ENCODE measurements around the gene TDO2. TPM values are rescaled to one million over a fixed set of nuclear protein-coding genes. Genes with fewer than 3 reads are reported as not detected.

TDO2 gene
- total and polyA plus RNA-seq, 2 experiments from 2014 or later: 0.57 to 2.5 TPM

GRCh38 chr4:155961575-155961974 lies 58.1 kb downstream of the TDO2 start:
- Histone ChIP-seq H3K27ac (no peak overlapping the region), H3K27me3 (no peaks in the 10 kb centered on the region), H3K4me3 (no peak overlapping the region), H3K9me3 (ENCODE audit: low read depth) (no peaks in the 10 kb centered on the region), H3K4me1 (ENCODE audit: low read depth) (no peaks in the 10 kb centered on the region), H3K36me3 (no peaks in the 10 kb centered on the region)
- TF ChIP-seq, protein P1, sequence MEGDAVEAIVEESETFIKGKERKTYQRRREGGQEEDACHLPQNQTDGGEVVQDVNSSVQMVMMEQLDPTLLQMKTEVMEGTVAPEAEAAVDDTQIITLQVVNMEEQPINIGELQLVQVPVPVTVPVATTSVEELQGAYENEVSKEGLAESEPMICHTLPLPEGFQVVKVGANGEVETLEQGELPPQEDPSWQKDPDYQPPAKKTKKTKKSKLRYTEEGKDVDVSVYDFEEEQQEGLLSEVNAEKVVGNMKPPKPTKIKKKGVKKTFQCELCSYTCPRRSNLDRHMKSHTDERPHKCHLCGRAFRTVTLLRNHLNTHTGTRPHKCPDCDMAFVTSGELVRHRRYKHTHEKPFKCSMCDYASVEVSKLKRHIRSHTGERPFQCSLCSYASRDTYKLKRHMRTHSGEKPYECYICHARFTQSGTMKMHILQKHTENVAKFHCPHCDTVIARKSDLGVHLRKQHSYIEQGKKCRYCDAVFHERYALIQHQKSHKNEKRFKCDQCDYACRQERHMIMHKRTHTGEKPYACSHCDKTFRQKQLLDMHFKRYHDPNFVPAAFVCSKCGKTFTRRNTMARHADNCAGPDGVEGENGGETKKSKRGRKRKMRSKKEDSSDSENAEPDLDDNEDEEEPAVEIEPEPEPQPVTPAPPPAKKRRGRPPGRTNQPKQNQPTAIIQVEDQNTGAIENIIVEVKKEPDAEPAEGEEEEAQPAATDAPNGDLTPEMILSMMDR (IDR thresholded peaks at IDR 0.05; ENCODE audit: low read depth, low read length): no peak
- DNase-seq (ENCODE audit: low read depth in 1 of 2, low spot score in 1 of 2): no peak

- Histone ChIP-seq H3K36me3 (no peaks in the 10 kb centered on the region), H3K4me3 (no peak overlapping the region), H3K4me1 (ENCODE audit: low read depth) (no peaks in the 10 kb centered on the region), H3K9me3 (ENCODE audit: low read depth) (no peaks in the 10 kb centered on the region), H3K27ac (no peak overlapping the region), H3K27me3 (no peaks in the 10 kb centered on the region)
- DNase-seq (ENCODE audit: low read depth in 1 of 2, low spot score in 1 of 2): no peak
- TF ChIP-seq, protein P1 (IDR thresholded peaks at IDR 0.05; ENCODE audit: low read depth, low read length): no peak
Observed at GRCh38 chr4:155962767-155963166, 59.3 kb downstream of the TDO2 start.

- Histone ChIP-seq H3K4me3 (no peak overlapping the region), H3K4me1 (ENCODE audit: low read depth) (no peaks in the 10 kb centered on the region), H3K27ac (no peak overlapping the region), H3K9me3 (ENCODE audit: low read depth) (no peaks in the 10 kb centered on the region), H3K27me3 (no peaks in the 10 kb centered on the region), H3K36me3 (no peaks in the 10 kb centered on the region)
- TF ChIP-seq, protein P1 (IDR thresholded peaks at IDR 0.05; ENCODE audit: low read depth, low read length): no peak
- DNase-seq (ENCODE audit: low read depth in 1 of 2, low spot score in 1 of 2): no peak
Observed at GRCh38 chr4:155964016-155964891, 60.8 kb downstream of the TDO2 start.

GRCh38 chr4:155966171-155966570 lies 62.7 kb downstream of the TDO2 start:
- DNase-seq (ENCODE audit: low read depth in 1 of 2, low spot score in 1 of 2): no peak
- no peaks in the 10 kb centered on the region for H3K27me3 ChIP-seq
- H3K27ac ChIP-seq: no peak overlapping the region
- TF ChIP-seq, protein P1 (IDR thresholded peaks at IDR 0.05; ENCODE audit: low read depth, low read length): no peak
- H3K36me3 ChIP-seq: no peaks in the 10 kb centered on the region
- H3K4me1 ChIP-seq (ENCODE audit: low read depth): no peaks in the 10 kb centered on the region
- H3K4me3 ChIP-seq: no peak overlapping the region
- no peaks in the 10 kb centered on the region for H3K9me3 ChIP-seq (ENCODE audit: low read depth)

DNA sequence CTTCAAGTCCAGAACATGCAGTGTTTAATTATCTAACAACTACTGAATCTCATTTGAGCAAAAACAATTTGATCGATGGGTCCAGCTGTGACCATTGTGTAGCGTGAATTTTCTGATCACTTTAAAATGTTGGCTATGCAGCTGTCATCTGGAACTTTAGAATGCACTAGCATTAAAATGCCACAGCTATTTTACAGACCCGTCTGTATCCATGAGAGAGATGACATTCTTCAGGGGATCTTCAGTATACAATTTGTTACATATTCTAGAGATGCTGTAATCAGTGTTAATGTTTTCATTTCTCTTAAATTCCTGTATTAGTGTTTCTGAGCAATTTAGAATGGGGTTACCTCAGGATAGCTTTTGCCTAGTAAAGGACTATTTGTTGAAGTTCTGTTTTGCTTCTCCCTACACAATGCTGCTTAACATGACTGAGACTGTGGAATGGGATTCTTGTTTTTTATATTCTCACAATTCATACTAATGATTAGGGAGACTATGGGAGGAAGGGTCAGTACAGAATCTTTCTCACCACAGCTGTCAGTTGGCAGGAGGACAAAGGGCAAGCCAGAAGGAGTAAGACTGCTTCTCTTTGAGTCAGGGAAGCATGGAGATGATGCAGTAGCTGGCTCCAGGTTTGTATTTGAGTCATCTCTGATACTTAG lies 63.4 kb downstream of the TDO2 start:
- Histone ChIP-seq H3K4me1 (ENCODE audit: low read depth) (no peaks in the 10 kb centered on the region), H3K9me3 (ENCODE audit: low read depth) (no peaks in the 10 kb centered on the region), H3K27me3 (no peaks in the 10 kb centered on the region), H3K36me3 (no peaks in the 10 kb centered on the region), H3K27ac (no peak overlapping the region), H3K4me3 (no peak overlapping the region)
- TF ChIP-seq, protein P1 (IDR thresholded peaks at IDR 0.05; ENCODE audit: low read depth, low read length): no peak
- no peak for DNase-seq (ENCODE audit: low read depth in 1 of 2, low spot score in 1 of 2)

Other genes with a start within 250 kb of the TDO2 start
- gene GUCY1A1, start 236.8 kb upstream of the TDO2 start, total RNA-seq: 123 TPM in 2 replicates
- gene GUCY1A1, start 236.8 kb upstream of the TDO2 start, polyA plus RNA-seq: 92.9 and 111 TPM in 2 replicates
- gene GUCY1B1, start 144.7 kb upstream of the TDO2 start, total RNA-seq: 26.6 TPM in 2 replicates
- 19.1 and 34.6 TPM in 2 replicates for gene GUCY1B1, start 144.7 kb upstream of the TDO2 start, polyA plus RNA-seq
- not detected in 2 replicates for gene ASIC5, start 37.4 kb upstream of the TDO2 start, total RNA-seq
- gene ASIC5, start 37.4 kb upstream of the TDO2 start, polyA plus RNA-seq: not detected in 2 replicates
- gene CTSO, start 50.2 kb downstream of the TDO2 start, total RNA-seq: 2.6 and 4.8 TPM in 2 replicates
- gene CTSO, start 50.2 kb downstream of the TDO2 start, polyA plus RNA-seq: 5.6 and 6.5 TPM in 2 replicates

Measured in cardiac muscle cell (in vitro differentiated cells and primary cell).